Heart right ventricle (tissue), 16 donors: Measurements from ENCODE around the gene GNG7. TPM values are rescaled to one million over a fixed set of nuclear protein-coding genes. Genes with fewer than 3 reads are reported as not detected.
"Not testable (repeated sequence)": the region's sequence is repeated elsewhere in the genome, so short reads cannot be mapped to it uniquely, and the experiment has no call there.

ENCODE experiments used
- ATAC-seq, 8 donors: fragments of 200-7000 bp; cut with Tn5 transposase; one replicate each; pipeline ENCODE4 v1.9.1; 2020; ENCODE audit warnings: mild to moderate bottlenecking in 8 of 8, moderate library complexity in 8 of 8, moderate number of reproducible peaks in 1 of 8
- DNase-seq, 2 donors: peaks; one replicate each; pipeline ENCODE4 v3.0.0-alpha.2; 2020
- H3K27ac ChIP-seq, 10 donors: fragments of 200-600 bp; sonication (generic) in 2 of 10; one replicate each; pipeline versions ENCODE4 v1.5.0 to v1.8.0; 2020 to 2022; ENCODE audit warnings: mild to moderate bottlenecking in 3 of 10
- H3K27me3 ChIP-seq, 7 donors: fragments of 200-600 bp; one replicate each; pipeline ENCODE4 v1.8.0; 2021 to 2022; ENCODE audit warnings: mild to moderate bottlenecking in 2 of 7
- H3K36me3 ChIP-seq, 9 donors: fragments of 200-600 bp; sonication (generic) in 1 of 9; one replicate each; pipeline versions ENCODE4 v1.5.0 to v1.8.0; 2020 to 2022; ENCODE audit warnings: mild to moderate bottlenecking in 2 of 9
- H3K4me1 ChIP-seq, 9 donors: fragments of 200-600 bp; sonication (generic) in 1 of 9; one replicate each; pipeline versions ENCODE4 v1.5.0 to v1.8.0; 2020 to 2022; ENCODE audit warnings: mild to moderate bottlenecking in 4 of 9
- H3K4me3 ChIP-seq, 10 donors: fragments of 200-600 bp; sonication (generic) in 2 of 10; one replicate each; pipeline versions ENCODE4 v1.5.0 to v1.8.0; 2020 to 2022; ENCODE audit warnings: mild to moderate bottlenecking in 7 of 10, moderate library complexity in 2 of 10
- H3K9me3 ChIP-seq, 11 donors: fragments of 200-600 bp in 10 of 11; sonication (generic) in 2 of 11; one replicate each; pipeline versions ENCODE4 v1.5.0 to v1.8.0; 2013 to 2022; ENCODE audit warnings: mild to moderate bottlenecking in 2 of 11, control low read depth in 1 of 11, moderate library complexity in 1 of 11
- CTCF ChIP-seq, 9 donors: fragments of 200-600 bp; sonication (generic) in 2 of 9; IDR thresholded peaks; one replicate each; pipeline versions ENCODE4 v1.5.0 to v1.8.0; 2021 to 2022; ENCODE audit warnings: antibody characterized with exemption in 9 of 9, mild to moderate bottlenecking in 5 of 9, moderate library complexity in 1 of 9
- WGBS, 2 donors: extraction: QIAGEN DNeasy Blood & Tissue Kit; methylation state at CpG; one replicate each; pipeline ENCODE4 v1.1.7; 2013; ENCODE audit warnings: inconsistent platforms in 1 of 2; 5-methylcytosine and 5-hydroxymethylcytosine counted together
- intact Hi-C, 10 donors: fragments of 100-400 bp; cut with DNase I; formaldehyde crosslinking; loops; one replicate each; pipeline versions ENCODE4 v1.11.1 to v1.14.2; 2022
- polyA plus RNA-seq, 2 donors: library from polyadenylated mRNA; stranded (reverse); fragments of 200-250 nt; gene quantifications; one replicate each; pipeline ENCODE4 v1.2.3, GENCODE V29; 2013
- total RNA-seq, 10 donors: library from RNA; stranded (reverse); fragmentation: NEBNext Ultra II Directional in 3 of 10; extraction: Animal tissue kit (Norgen Biotek cat#: 25700) in 3 of 10; gene quantifications; one replicate each; pipeline versions ENCODE4 v1.2.1 to v1.2.4, GENCODE V29; 2021 to 2023
- donor health status: Arrhythmogenic right ventricular cardiomyopathy.
- donor health status: ischemic (EF 13 %, LVEDD 7.1; RV severe dilation, severe dysfunction).
- donor health status: healthy with polysubstance abuse.
- donor health status: DM: no; HTN: yes; CAD: no.
- donor health status: DM: no; HTN: no; CAD: no.
- donor health status: ischemic (EF 25% LVEDD 6.9; RV normal size, moderate dysfunction).
- donor health status: ischemic (EF 25% LVEDD 5.7; RV mildly dilated, moderate dysfunction).
- donor health status: healthy.
- donor health status: DM: yes; HTN: yes; CAD: no.
- donor health status: Ischemic cardiomyopathy.
- donor health status: ischemic (EF 35%, LVEDD 5.7; RV mildly dilated, moderate dysfunction).
- donor health status: nonischemic (EF 11% LVEDD 7.7; RV severe dilation, severe dysfunction).
- donor health status: DM: yes; HTN: yes; CAD: no.
- donor health status: PGD.
- donor health status: ischemic (EF 29% LVEDD 5.4; RV normal size, mild dysfunction).
- donor health status: nonischemic (EF 23%, LVEDD 6.1; RV moderate dilation, normal function).

GNG7 gene
- total and polyA plus RNA-seq, 12 donors, result 8.4 to 56.9 (median 39.1) TPM

- no peak for TF ChIP-seq CTCF (IDR thresholded peaks at IDR 0.05)
- Histone ChIP-seq H3K4me1 (peaks cover 0 to 20% (median 16%) of the 10 kb centered on the region in 9 donors), H3K27me3 (no peaks in the 10 kb centered on the region), H3K9me3 (peaks cover 0 to 17% (median 6%) of the 10 kb centered on the region in 11 donors), H3K27ac (peak overlapping the region; percentile 27 to 71 (median 63)), H3K4me3 (no peak overlapping the region), H3K36me3 (no peaks in the 10 kb centered on the region)
- DNase-seq, result no peak
- WGBS, 2 donors, result 74 to 77% methylated on average over 32 of the region's 32 CpGs
- ATAC-seq, result peak in 1 of 8 donors; percentile 39
- intact Hi-C loops, result no loop called here
Observed at GRCh38 chr19:2587001-2587719, 115.3 kb downstream of the GNG7 start.

- WGBS, 2 donors, result 78 to 85% methylated on average over 9 of the region's 9 CpGs
- H3K27me3 ChIP-seq, result no peaks in the 10 kb centered on the region
- H3K4me3 ChIP-seq, result no peak overlapping the region
- DNase-seq, result no peak
- TF ChIP-seq CTCF (IDR thresholded peaks at IDR 0.05), result no peak
- ATAC-seq, result no peak
- peaks cover 0 to 22% (median 6%) of the 10 kb centered on the region in 11 donors for H3K9me3 ChIP-seq
- H3K4me1 ChIP-seq, result peaks cover 2 to 20% (median 16%) of the 10 kb centered on the region in 9 donors
- intact Hi-C loops, result no loop called here
- no peaks in the 10 kb centered on the region for H3K36me3 ChIP-seq
- no peak overlapping the region for H3K27ac ChIP-seq
Observed at GRCh38 chr19:2586196-2586595, 116.3 kb downstream of the GNG7 start.

- no peak overlapping the region for H3K4me3 ChIP-seq
- peaks cover 2 to 31% (median 25%) of the 10 kb centered on the region in 9 donors for H3K4me1 ChIP-seq
- no peak overlapping the region for H3K27ac ChIP-seq
- no peak for DNase-seq
- H3K36me3 ChIP-seq, result no peaks in the 10 kb centered on the region
- no peaks in the 10 kb centered on the region for H3K27me3 ChIP-seq
- intact Hi-C loops, result loop anchor here in 1 of 10 donors (5.0 kb wide), 1 partner anchor 112 kb away; no protein-coding TSS in a partner anchor
- H3K9me3 ChIP-seq, result peaks cover 0 to 22% (median 6%) of the 10 kb centered on the region in 11 donors
- 83 to 84% methylated on average over 5 of the region's 5 CpGs for WGBS, 2 donors
- no peak for TF ChIP-seq CTCF (IDR thresholded peaks at IDR 0.05)
- ATAC-seq, result no peak
Observed at GRCh38 chr19:2584002-2584401, 118.5 kb downstream of the GNG7 start.

GRCh38 chr19:2582984-2583956 is 119.2 kb downstream of the GNG7 start:
- WGBS, 2 donors, result 85 to 91% methylated on average over 6 of the region's 6 CpGs
- Histone ChIP-seq H3K27ac (no peak overlapping the region), H3K9me3 (peaks cover 0 to 22% (median 6%) of the 10 kb centered on the region in 11 donors), H3K4me1 (peaks cover 8 to 32% (median 28%) of the 10 kb centered on the region in 9 donors), H3K4me3 (no peak overlapping the region), H3K27me3 (no peaks in the 10 kb centered on the region), H3K36me3 (no peaks in the 10 kb centered on the region)
- ATAC-seq, result no peak
- no peak for DNase-seq
- intact Hi-C loops, result loop anchor here in 1 of 10 donors (5.0 kb wide), 1 partner anchor 111 kb away; no protein-coding TSS in a partner anchor
- no peak for TF ChIP-seq CTCF (IDR thresholded peaks at IDR 0.05)

- not testable (repeated sequence) for H3K27me3 ChIP-seq, H3K4me3 ChIP-seq, ATAC-seq, H3K36me3 ChIP-seq, DNase-seq
- H3K4me1 ChIP-seq, result peaks cover 12 to 41% (median 33%) of the 10 kb centered on the region in 9 donors
- intact Hi-C loops, result loop anchor here in 3 of 10 donors (1.0 to 5.0 kb wide), 3 partner anchors 31 to 108 kb away; no protein-coding TSS in a partner anchor
- peaks cover 0 to 22% (median 6%) of the 10 kb centered on the region in 11 donors for H3K9me3 ChIP-seq
- WGBS, 2 donors, result 90 to 98% methylated on average over 5 of the region's 5 CpGs
- H3K27ac ChIP-seq, result peak overlapping the region in 1 of 10 donors; percentile 76
Observed at GRCh38 chr19:2580396-2580795, 122.1 kb downstream of the GNG7 start.
